ENCODE data around the gene CACNG6.

CACNG6 gene

GRCh38 chr19:54014920-54015560 is 23.6 kb downstream of the CACNG6 start:
- H3K4me3 ChIP-seq (ENCODE audit: low read depth in 1 of 5, low read length in 5 of 5): no peak overlapping the region
- no peak overlapping the region for H3K9ac ChIP-seq (ENCODE audit: low read length in 5 of 5)
- peaks cover 0 to 4% (median 0%) of the 10 kb centered on the region in 5 donors for H3K9me3 ChIP-seq (ENCODE audit: control insufficient read depth in 5 of 5, low read length in 5 of 5)
- peaks cover 7 to 14% (median 13%) of the 10 kb centered on the region in 5 donors for H3K27me3 ChIP-seq (ENCODE audit: control insufficient read depth in 5 of 5, insufficient read depth in 4 of 5, low read length in 5 of 5)
- H3K27ac ChIP-seq (ENCODE audit: low read depth, low read length): no peak overlapping the region
- H3K36me3 ChIP-seq (ENCODE audit: control insufficient read depth in 5 of 5, insufficient read depth in 5 of 5, low read length in 5 of 5): no peaks in the 10 kb centered on the region
- peaks cover 0 to under 1% (median 0%) of the 10 kb centered on the region in 5 donors for H3K4me1 ChIP-seq (ENCODE audit: control insufficient read depth in 5 of 5, insufficient read depth in 5 of 5, low read length in 5 of 5)

DNA sequence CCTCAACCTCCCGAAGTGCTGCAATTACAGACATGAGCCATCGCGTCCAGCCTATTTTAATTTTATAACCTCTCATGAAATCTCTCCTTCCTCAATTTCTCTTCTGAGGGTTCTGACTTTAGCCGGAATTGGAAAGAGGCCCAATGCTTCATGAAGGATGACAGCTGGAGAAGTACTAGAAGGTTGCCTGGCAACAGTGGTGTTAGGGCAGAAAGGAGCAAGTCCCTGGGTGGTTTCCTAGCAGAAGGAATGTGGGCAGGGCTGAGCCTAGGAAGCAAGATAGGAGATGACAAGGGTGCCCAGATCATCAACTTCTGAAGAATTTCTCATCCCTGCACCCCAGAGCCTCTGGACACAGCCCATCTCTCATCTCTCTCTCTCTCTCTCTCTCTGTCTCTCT is 25.8 kb downstream of the CACNG6 start:
- no peak overlapping the region for H3K9ac ChIP-seq (ENCODE audit: low read length in 5 of 5)
- H3K36me3 ChIP-seq (ENCODE audit: control insufficient read depth in 5 of 5, insufficient read depth in 5 of 5, low read length in 5 of 5): no peaks in the 10 kb centered on the region
- peaks cover 0 to 4% (median 0%) of the 10 kb centered on the region in 5 donors for H3K9me3 ChIP-seq (ENCODE audit: control insufficient read depth in 5 of 5, low read length in 5 of 5)
- peaks cover 0 to 2% (median 0%) of the 10 kb centered on the region in 5 donors for H3K4me1 ChIP-seq (ENCODE audit: control insufficient read depth in 5 of 5, insufficient read depth in 5 of 5, low read length in 5 of 5)
- peaks cover 0 to 10% (median 8%) of the 10 kb centered on the region in 5 donors for H3K27me3 ChIP-seq (ENCODE audit: control insufficient read depth in 5 of 5, insufficient read depth in 4 of 5, low read length in 5 of 5)
- no peak overlapping the region for H3K4me3 ChIP-seq (ENCODE audit: low read depth in 1 of 5, low read length in 5 of 5)
- no peak overlapping the region for H3K27ac ChIP-seq (ENCODE audit: low read depth, low read length)

GRCh38 chr19:54021363-54021762 is 29.9 kb downstream of the CACNG6 start:
- Histone ChIP-seq H3K4me1 (ENCODE audit: control insufficient read depth in 5 of 5, insufficient read depth in 5 of 5, low read length in 5 of 5) (peaks cover 0 to 9% (median 7%) of the 10 kb centered on the region in 5 donors), H3K27me3 (ENCODE audit: control insufficient read depth in 5 of 5, insufficient read depth in 4 of 5, low read length in 5 of 5) (peaks cover 0 to 7% (median 4%) of the 10 kb centered on the region in 5 donors), H3K4me3 (ENCODE audit: low read depth in 1 of 5, low read length in 5 of 5) (no peak overlapping the region), H3K36me3 (ENCODE audit: control insufficient read depth in 5 of 5, insufficient read depth in 5 of 5, low read length in 5 of 5) (no peaks in the 10 kb centered on the region), H3K9me3 (ENCODE audit: control insufficient read depth in 5 of 5, low read length in 5 of 5) (peaks cover 0 to 4% (median 0%) of the 10 kb centered on the region in 5 donors), H3K9ac (ENCODE audit: low read length in 5 of 5) (no peak overlapping the region), H3K27ac (ENCODE audit: low read depth, low read length) (no peak overlapping the region)

DNA sequence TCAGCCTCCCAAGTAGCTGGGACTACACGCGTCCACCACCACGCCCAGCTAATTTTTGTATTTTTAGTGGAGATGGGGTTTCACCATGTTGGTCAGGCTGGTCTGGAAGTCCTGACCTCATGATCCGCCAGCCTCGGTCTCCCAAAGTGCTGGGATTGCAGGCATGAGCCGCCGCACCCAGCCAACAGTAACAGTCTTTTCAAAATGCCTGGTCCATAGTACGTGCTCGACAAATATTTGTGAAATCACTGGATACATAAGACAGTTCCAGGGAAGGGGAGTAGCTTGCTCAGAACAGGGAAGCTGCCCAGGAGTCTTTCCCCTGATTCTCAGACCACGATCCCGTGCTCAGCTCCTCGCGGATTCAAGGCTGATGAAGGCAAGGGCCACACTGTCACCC is 30.5 kb downstream of the CACNG6 start:
- peaks cover 0 to 9% (median 7%) of the 10 kb centered on the region in 5 donors for H3K4me1 ChIP-seq (ENCODE audit: control insufficient read depth in 5 of 5, insufficient read depth in 5 of 5, low read length in 5 of 5)
- peaks cover 0 to 11% (median 4%) of the 10 kb centered on the region in 5 donors for H3K27me3 ChIP-seq (ENCODE audit: control insufficient read depth in 5 of 5, insufficient read depth in 4 of 5, low read length in 5 of 5)
- peaks cover 0 to 4% (median 0%) of the 10 kb centered on the region in 5 donors for H3K9me3 ChIP-seq (ENCODE audit: control insufficient read depth in 5 of 5, low read length in 5 of 5)
- no peak overlapping the region for H3K4me3 ChIP-seq (ENCODE audit: low read depth in 1 of 5, low read length in 5 of 5)
- H3K9ac ChIP-seq (ENCODE audit: low read length in 5 of 5): no peak overlapping the region
- H3K36me3 ChIP-seq (ENCODE audit: control insufficient read depth in 5 of 5, insufficient read depth in 5 of 5, low read length in 5 of 5): no peaks in the 10 kb centered on the region
- no peak overlapping the region for H3K27ac ChIP-seq (ENCODE audit: low read depth, low read length)

GRCh38 chr19:54023191-54023590 is 31.8 kb downstream of the CACNG6 start:
- H3K4me1 ChIP-seq (ENCODE audit: control insufficient read depth in 5 of 5, insufficient read depth in 5 of 5, low read length in 5 of 5): peaks cover 0 to 9% (median 7%) of the 10 kb centered on the region in 5 donors
- no peak overlapping the region for H3K9ac ChIP-seq (ENCODE audit: low read length in 5 of 5)

DNA sequence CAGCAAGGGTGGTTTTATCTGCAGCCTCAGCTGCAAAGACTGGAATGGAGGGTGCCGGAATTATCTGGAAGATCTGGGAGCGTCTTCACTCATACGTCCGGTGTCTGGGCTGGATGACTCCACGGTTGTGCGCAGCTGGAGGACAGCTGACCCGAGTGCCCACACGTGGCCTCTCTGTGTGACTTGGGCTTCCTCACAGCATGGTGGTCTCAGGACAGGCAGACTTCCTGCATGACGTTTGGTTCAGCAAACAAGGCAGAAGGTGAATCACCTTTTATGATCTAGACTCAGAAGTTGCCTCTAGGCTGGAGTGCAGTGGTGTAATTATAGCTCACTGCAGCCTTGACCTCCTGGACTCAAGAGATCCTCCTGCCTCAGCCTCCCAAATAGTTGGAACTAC is 33.2 kb downstream of the CACNG6 start:
- Histone ChIP-seq H3K27ac (ENCODE audit: low read depth, low read length) (no peak overlapping the region), H3K4me1 (ENCODE audit: control insufficient read depth in 5 of 5, insufficient read depth in 5 of 5, low read length in 5 of 5) (peaks cover 0 to 9% (median 7%) of the 10 kb centered on the region in 5 donors), H3K9ac (ENCODE audit: low read length in 5 of 5) (no peak overlapping the region), H3K27me3 (ENCODE audit: control insufficient read depth in 5 of 5, insufficient read depth in 4 of 5, low read length in 5 of 5) (peaks cover 0 to 11% (median 4%) of the 10 kb centered on the region in 5 donors), H3K9me3 (ENCODE audit: control insufficient read depth in 5 of 5, low read length in 5 of 5) (no peaks in the 10 kb centered on the region), H3K36me3 (ENCODE audit: control insufficient read depth in 5 of 5, insufficient read depth in 5 of 5, low read length in 5 of 5) (no peaks in the 10 kb centered on the region), H3K4me3 (ENCODE audit: low read depth in 1 of 5, low read length in 5 of 5) (no peak overlapping the region)

More at GRCh38 chr19:54023191-54023590, 31.8 kb downstream of the CACNG6 start:
- H3K9me3 ChIP-seq (ENCODE audit: control insufficient read depth in 5 of 5, low read length in 5 of 5): no peaks in the 10 kb centered on the region
- no peak overlapping the region for H3K4me3 ChIP-seq (ENCODE audit: low read depth in 1 of 5, low read length in 5 of 5)
- H3K36me3 ChIP-seq (ENCODE audit: control insufficient read depth in 5 of 5, insufficient read depth in 5 of 5, low read length in 5 of 5): no peaks in the 10 kb centered on the region
- H3K27ac ChIP-seq (ENCODE audit: low read depth, low read length): no peak overlapping the region
- H3K27me3 ChIP-seq (ENCODE audit: control insufficient read depth in 5 of 5, insufficient read depth in 4 of 5, low read length in 5 of 5): peaks cover 0 to 11% (median 4%) of the 10 kb centered on the region in 5 donors

GRCh38 chr19:54026656-54027055 is 35.2 kb downstream of the CACNG6 start:
- peaks cover 0 to 9% (median 5%) of the 10 kb centered on the region in 5 donors for H3K4me1 ChIP-seq (ENCODE audit: control insufficient read depth in 5 of 5, insufficient read depth in 5 of 5, low read length in 5 of 5)
- H3K36me3 ChIP-seq (ENCODE audit: control insufficient read depth in 5 of 5, insufficient read depth in 5 of 5, low read length in 5 of 5): no peaks in the 10 kb centered on the region
- H3K4me3 ChIP-seq (ENCODE audit: low read depth in 1 of 5, low read length in 5 of 5): no peak overlapping the region
- H3K9me3 ChIP-seq (ENCODE audit: control insufficient read depth in 5 of 5, low read length in 5 of 5): no peaks in the 10 kb centered on the region
- H3K9ac ChIP-seq (ENCODE audit: low read length in 5 of 5): no peak overlapping the region
- peaks cover 0 to 11% (median 4%) of the 10 kb centered on the region in 5 donors for H3K27me3 ChIP-seq (ENCODE audit: control insufficient read depth in 5 of 5, insufficient read depth in 4 of 5, low read length in 5 of 5)
- H3K27ac ChIP-seq (ENCODE audit: low read depth, low read length): no peak overlapping the region

GRCh38 chr19:54029301-54029700 is 37.9 kb downstream of the CACNG6 start:
- Histone ChIP-seq H3K27ac (ENCODE audit: low read depth, low read length) (no peak overlapping the region), H3K4me1 (ENCODE audit: control insufficient read depth in 5 of 5, insufficient read depth in 5 of 5, low read length in 5 of 5) (no peaks in the 10 kb centered on the region), H3K4me3 (ENCODE audit: low read depth in 1 of 5, low read length in 5 of 5) (no peak overlapping the region), H3K9ac (ENCODE audit: low read length in 5 of 5) (no peak overlapping the region), H3K27me3 (ENCODE audit: control insufficient read depth in 5 of 5, insufficient read depth in 4 of 5, low read length in 5 of 5) (peaks cover 0 to 10% (median 8%) of the 10 kb centered on the region in 5 donors), H3K9me3 (ENCODE audit: control insufficient read depth in 5 of 5, low read length in 5 of 5) (no peaks in the 10 kb centered on the region), H3K36me3 (ENCODE audit: control insufficient read depth in 5 of 5, insufficient read depth in 5 of 5, low read length in 5 of 5) (no peaks in the 10 kb centered on the region)

- Histone ChIP-seq H3K9me3 (ENCODE audit: control insufficient read depth in 5 of 5, low read length in 5 of 5) (no peaks in the 10 kb centered on the region), H3K4me1 (ENCODE audit: control insufficient read depth in 5 of 5, insufficient read depth in 5 of 5, low read length in 5 of 5) (no peaks in the 10 kb centered on the region), H3K4me3 (ENCODE audit: low read depth in 1 of 5, low read length in 5 of 5) (no peak overlapping the region), H3K36me3 (ENCODE audit: control insufficient read depth in 5 of 5, insufficient read depth in 5 of 5, low read length in 5 of 5) (no peaks in the 10 kb centered on the region), H3K9ac (ENCODE audit: low read length in 5 of 5) (no peak overlapping the region), H3K27ac (ENCODE audit: low read depth, low read length) (no peak overlapping the region), H3K27me3 (ENCODE audit: control insufficient read depth in 5 of 5, insufficient read depth in 4 of 5, low read length in 5 of 5) (peaks cover 0 to 6% (median 4%) of the 10 kb centered on the region in 5 donors)
Measured at GRCh38 chr19:54029930-54030490, 38.6 kb downstream of the CACNG6 start.

- no peaks in the 10 kb centered on the region for H3K4me1 ChIP-seq (ENCODE audit: control insufficient read depth in 5 of 5, insufficient read depth in 5 of 5, low read length in 5 of 5)
- peaks cover 0 to 6% (median 4%) of the 10 kb centered on the region in 5 donors for H3K27me3 ChIP-seq (ENCODE audit: control insufficient read depth in 5 of 5, insufficient read depth in 4 of 5, low read length in 5 of 5)
- H3K9ac ChIP-seq (ENCODE audit: low read length in 5 of 5): no peak overlapping the region
- H3K36me3 ChIP-seq (ENCODE audit: control insufficient read depth in 5 of 5, insufficient read depth in 5 of 5, low read length in 5 of 5): no peaks in the 10 kb centered on the region
- no peaks in the 10 kb centered on the region for H3K9me3 ChIP-seq (ENCODE audit: control insufficient read depth in 5 of 5, low read length in 5 of 5)
- H3K27ac ChIP-seq (ENCODE audit: low read depth, low read length): no peak overlapping the region
- peak overlapping the region in 4 of 5 donors; percentile 28 to 35 (median 34) for H3K4me3 ChIP-seq (ENCODE audit: low read depth in 1 of 5, low read length in 5 of 5)
Measured at GRCh38 chr19:54030895-54031586, 39.6 kb downstream of the CACNG6 start.
